Left cardiac atrium (tissue), 4 donors: ENCODE measurements around the gene ERCC2. TPM values are rescaled to one million over a fixed set of nuclear protein-coding genes. Genes with fewer than 3 reads are reported as not detected.
"Not testable (repeated sequence)": the region's sequence is repeated elsewhere in the genome, so short reads cannot be mapped to it uniquely, and the experiment has no call there.

Experiments used
- ATAC-seq, 2 donors: fragments of 200-7000 bp; cut with Tn5 transposase; one replicate each; pipeline ENCODE4 v1.9.1; 2020; ENCODE audit warnings: mild to moderate bottlenecking in 2 of 2, moderate library complexity in 2 of 2
- DNase-seq: peaks from one replicate; pipeline ENCODE4 v3.0.0-alpha.2; 2020
- intact Hi-C, 2 donors: fragments of 100-400 bp; cut with DNase I; formaldehyde crosslinking; loops; one replicate each; pipeline versions ENCODE4 v1.14.1 to v1.15.1; 2022 to 2023
- total RNA-seq, 2 donors: library from RNA; stranded (reverse); fragmentation: NEBNext Ultra II Directional; extraction: Animal tissue kit (Norgen Biotek cat#: 25700); gene quantifications; one replicate each; pipeline ENCODE4 v1.2.1, GENCODE V29; 2021
- donor health status: DM: no; HTN: yes; CAD: no.
- donor health status: DM: no; HTN: yes; CAD: no; lungs with severe emphysema.
- donor health status: DM: yes; HTN: yes; CAD: no.
- donor health status: Dilated cardiomyopathy.

Gene ERCC2
- total RNA-seq, 2 donors from 2014 or later: 12.7 to 13.0 TPM

- DNase-seq (no peak), ATAC-seq (no peak)
- intact Hi-C loops: no loop called here
These were observed 55.1 kb downstream of the ERCC2 start for GRCh38 chr19:45315304-45315703.

- no peak for DNase-seq
- intact Hi-C loops: no loop called here
- no peak for ATAC-seq
These were observed 55.6 kb downstream of the ERCC2 start for GRCh38 chr19:45314708-45315245.

GRCh38 chr19:45312285-45312684, 58.1 kb downstream of the ERCC2 start:
- DNase-seq, ATAC-seq, intact Hi-C loops: not testable (repeated sequence)

GRCh38 chr19:45311621-45312020, 58.8 kb downstream of the ERCC2 start:
- ATAC-seq: peak; percentile 33 to 58

GRCh38 chr19:45309322-45309721, 61.1 kb downstream of the ERCC2 start:
- intact Hi-C loops, ATAC-seq, DNase-seq: not testable (repeated sequence)

More at GRCh38 chr19:45311621-45312020, 58.8 kb downstream of the ERCC2 start:
- peak; percentile 44 for DNase-seq
- intact Hi-C loops: no loop called here

- ATAC-seq (no peak), DNase-seq (no peak)
- intact Hi-C loops: no loop called here
These were observed 63.0 kb downstream of the ERCC2 start for GRCh38 chr19:45307361-45307760.

GRCh38 chr19:45306518-45307027, 63.8 kb downstream of the ERCC2 start:
- DNase-seq (no peak), ATAC-seq (peak in 1 of 2 donors; percentile 4)
- intact Hi-C loops: no loop called here

- ATAC-seq (no peak), DNase-seq (no peak)
- intact Hi-C loops: no loop called here
These were observed 64.3 kb downstream of the ERCC2 start for GRCh38 chr19:45306040-45306439.

GRCh38 chr19:45305421-45305820, 65.0 kb downstream of the ERCC2 start:
- no peak for ATAC-seq
- intact Hi-C loops: no loop called here
- no peak for DNase-seq

GRCh38 chr19:45305007-45305406, 65.4 kb downstream of the ERCC2 start:
- intact Hi-C loops: no loop called here
- DNase-seq (no peak), ATAC-seq (peak in 1 of 2 donors; percentile 3)

- ATAC-seq (peak in 1 of 2 donors; percentile 2), DNase-seq (no peak)
- intact Hi-C loops: no loop called here
These were observed 66.0 kb downstream of the ERCC2 start for GRCh38 chr19:45304141-45304926.

- intact Hi-C loops: no loop called here
- ATAC-seq (no peak), DNase-seq (no peak)
These were observed 66.9 kb downstream of the ERCC2 start for GRCh38 chr19:45303269-45304060.

GRCh38 chr19:45302416-45302815, 68.0 kb downstream of the ERCC2 start:
- ATAC-seq (no peak), DNase-seq (no peak)
- intact Hi-C loops: no loop called here

Other genes with a start within 250 kb of the ERCC2 start
- under 1 TPM in 1 of 2 donors, not detected in 1; 0.05 TPM for gene NKPD1, start 209.6 kb downstream of the ERCC2 start, total RNA-seq
- 10 to 100 TPM; 13.6 to 14.3 TPM for gene TRAPPC6A, start 192.3 kb downstream of the ERCC2 start, total RNA-seq
- gene BLOC1S3, start 191.8 kb downstream of the ERCC2 start, total RNA-seq: 1 to 10 TPM; 6.1 to 7.0 TPM
- gene EXOC3L2, start 125.2 kb downstream of the ERCC2 start, total RNA-seq: 1 to 10 TPM; 1.9 to 2.6 TPM
- gene MARK4, start 119.3 kb downstream of the ERCC2 start, total RNA-seq: 10 to 100 TPM; 30.2 to 38.8 TPM
- 1,000 to 10,000 TPM; 3,072 to 3,213 TPM for gene CKM, start 47.7 kb downstream of the ERCC2 start, total RNA-seq
- under 1 TPM; 0.21 to 0.24 TPM for gene KLC3, start 29.8 kb downstream of the ERCC2 start, total RNA-seq
- gene PPP1R13L, start 34.5 kb upstream of the ERCC2 start, total RNA-seq: 100 to 1,000 TPM; 123 to 143 TPM
- gene POLR1G, start 36.1 kb upstream of the ERCC2 start, total RNA-seq: 1 to 10 TPM; 4.6 to 5.5 TPM
- gene ERCC1, start 53.3 kb upstream of the ERCC2 start, total RNA-seq: 100 to 1,000 TPM; 105 to 140 TPM
- gene FOSB, start 97.4 kb upstream of the ERCC2 start, total RNA-seq: 1 to 10 TPM; 1.5 to 5.5 TPM
- 10 to 100 TPM; 13.0 to 16.3 TPM for gene RTN2, start 126.5 kb upstream of the ERCC2 start, total RNA-seq
- 1 to 10 TPM in 1 of 2 donors, under 1 TPM in 1; 0.47 to 1.0 TPM for gene PPM1N, start 127.9 kb upstream of the ERCC2 start, total RNA-seq
- 10 to 100 TPM; 48.4 to 91.7 TPM for gene VASP, start 136.9 kb upstream of the ERCC2 start, total RNA-seq
- 10 to 100 TPM; 19.1 to 27.1 TPM for gene OPA3, start 214.2 kb upstream of the ERCC2 start, total RNA-seq
- gene GPR4, start 231.6 kb upstream of the ERCC2 start, total RNA-seq: 10 to 100 TPM in 1 of 2 donors, 1 to 10 TPM in 1; 5.2 to 17.7 TPM